CD4-positive, alpha-beta T cell (primary cell): Measurements from ENCODE around the gene SGSH. TPM values are rescaled to one million over a fixed set of nuclear protein-coding genes. Genes with fewer than 3 reads are reported as not detected.

Source experiments
- ATAC-seq: fragments of 200-7000 bp; cut with Tn5 transposase; one replicate; pipeline ENCODE4 v1.10.0; 2022; ENCODE audit warnings: mild to moderate bottlenecking; ENCODE audit not compliant: poor library complexity
- CTCF ChIA-PET: fragments of 350-600 bp; sonication (Branson Sonifier 250); formaldehyde crosslinking; loops from one replicate; lab custom pipeline; 2021; ENCODE audit warnings: antibody characterized with exemption, inconsistent platforms; lab: Charles Lee
- POLR2A ChIA-PET: fragments of 350-600 bp; sonication (Branson Sonifier 250); formaldehyde crosslinking; loops from one replicate; lab custom pipeline; 2021; ENCODE audit warnings: antibody characterized with exemption, inconsistent platforms; lab: Charles Lee
- DNase-seq, 14 experiments: peaks; one replicate each; pipeline ENCODE4 v3.0.0-alpha.2; 2013 to 2020; ENCODE audit warnings: mixed read lengths in 2 of 14
- H3K27ac ChIP-seq, 2 donors: one replicate each; pipeline versions ENCODE4 v1.5.1 to v1.7.0; 2013; ENCODE audit warnings: low read length in 2 of 2, low read depth in 1 of 2, mild to moderate bottlenecking in 1 of 2
- H3K27me3 ChIP-seq, 2 experiments: 1 replicate in 1 of 2; 2 replicates in 1 of 2; pipeline versions ENCODE4 v1.6.1 to v1.7.0; 2013; ENCODE audit warnings: low read length in 2 of 2, control low read depth in 1 of 2, mild to moderate bottlenecking in 1 of 2, moderate library complexity in 1 of 2; ENCODE audit not compliant: insufficient read depth in 2 of 2, control insufficient read depth in 1 of 2
- H3K36me3 ChIP-seq: one replicate; pipeline ENCODE4 v1.6.1; 2013; ENCODE audit warnings: low read length, control low read depth; ENCODE audit not compliant: insufficient read depth
- H3K4me1 ChIP-seq: one replicate; pipeline ENCODE4 v1.6.1; 2013; ENCODE audit warnings: low read length, control low read depth; ENCODE audit not compliant: insufficient read depth
- H3K4me3 ChIP-seq: one replicate; pipeline ENCODE4 v1.5.1; 2013; ENCODE audit warnings: mild to moderate bottlenecking, low read length, moderate library complexity
- H3K9me3 ChIP-seq, 2 experiments: 1 replicate in 1 of 2; 2 replicates in 1 of 2; pipeline versions ENCODE4 v1.6.1 to v1.7.0; 2013; ENCODE audit warnings: low read length in 2 of 2, mild to moderate bottlenecking in 2 of 2, control low read depth in 1 of 2, moderate library complexity in 1 of 2; ENCODE audit not compliant: control insufficient read depth in 1 of 2, insufficient read depth in 1 of 2
- H3K27ac Mint-ChIP-seq: one replicate; pipeline ENCODE4 v1.8.0; 2020; ENCODE audit warnings: mixed read lengths
- H3K27me3 Mint-ChIP-seq: one replicate; pipeline ENCODE4 v1.8.0; 2021; ENCODE audit warnings: mixed read lengths
- H3K36me3 Mint-ChIP-seq: one replicate; pipeline ENCODE4 v1.8.0; 2021; ENCODE audit warnings: low read depth, mixed read lengths
- H3K4me1 Mint-ChIP-seq: one replicate; pipeline ENCODE4 v1.8.0; 2021; ENCODE audit warnings: low read depth, mixed read lengths
- H3K4me3 Mint-ChIP-seq: one replicate; pipeline ENCODE4 v1.8.0; 2020; ENCODE audit warnings: mild to moderate bottlenecking, mixed read lengths
- H3K9me3 Mint-ChIP-seq: one replicate; pipeline ENCODE4 v1.8.0; 2020; ENCODE audit warnings: mixed read lengths
- CTCF ChIP-seq: fragments of 200-600 bp; IDR thresholded peaks from one replicate; pipeline ENCODE4 v1.8.0; 2022; ENCODE audit warnings: antibody characterized with exemption, mild to moderate bottlenecking
- intact Hi-C, 2 experiments: fragments of 100-400 bp; cut with DNase I in 1 of 2; cut with micrococcal nuclease in 1 of 2; formaldehyde crosslinking; loops; one replicate each; pipeline versions ENCODE4 v1.15.1 to v1.9.0; 2023 to 2025; cut with DNase I, micrococcal nuclease
- total RNA-seq, 174 experiments: library from RNA in 2 of 174; stranded (reverse) in 2 of 174; gene quantifications; one replicate each; pipeline ENCODE4 v1.2.3 and lab custom pipeline; 2021 to 2026

SGSH gene
- total RNA-seq, 2 experiments from 2014 or later: 97.9 to 102 TPM

- peak overlapping the region; percentile 99 for H3K4me3 ChIP-seq
- ChIA-PET POLR2A (interaction anchor here (0.7 to 1.6 kb wide), 6 partner anchors 19 to 236 kb away, joined by 3 to 6 read pairs (median 3); partner anchors contain the start of gene GAA), CTCF (interaction anchor here (0.8 kb wide), 1 partner anchor 33 kb away, joined by 3 read pairs; no protein-coding TSS in a partner anchor)
- peak; percentile 86 to 97 (median 93) for DNase-seq
- H3K36me3 Mint-ChIP-seq: peaks cover 60% of the 10 kb centered on the region
- ATAC-seq: peak; percentile 90
- H3K4me1 ChIP-seq: peaks cover 45% of the 10 kb centered on the region
- peak overlapping the region; percentile 93 for H3K27ac Mint-ChIP-seq
- H3K27me3 ChIP-seq: no peaks in the 10 kb centered on the region
- H3K27ac ChIP-seq: peak overlapping the region; percentile 89 to 93
- intact Hi-C loops: loop anchor here (2.0 to 5.0 kb wide), 5 partner anchors 22 to 72 kb away; partner anchors contain the start of genes EIF4A3 (in 1 of the 2) and RNF213 (in 1 of the 2)
- no peaks in the 10 kb centered on the region for H3K27me3 Mint-ChIP-seq
- H3K9me3 ChIP-seq: no peaks in the 10 kb centered on the region
- no peaks in the 10 kb centered on the region for H3K9me3 Mint-ChIP-seq
- H3K36me3 ChIP-seq: peaks cover 32% of the 10 kb centered on the region
- no peak for TF ChIP-seq CTCF
- peaks cover 43% of the 10 kb centered on the region for H3K4me1 Mint-ChIP-seq
- peak overlapping the region; percentile 95 for H3K4me3 Mint-ChIP-seq
Observed at GRCh38 chr17:80219013-80219762, 945 bp downstream of the SGSH start.

DNA sequence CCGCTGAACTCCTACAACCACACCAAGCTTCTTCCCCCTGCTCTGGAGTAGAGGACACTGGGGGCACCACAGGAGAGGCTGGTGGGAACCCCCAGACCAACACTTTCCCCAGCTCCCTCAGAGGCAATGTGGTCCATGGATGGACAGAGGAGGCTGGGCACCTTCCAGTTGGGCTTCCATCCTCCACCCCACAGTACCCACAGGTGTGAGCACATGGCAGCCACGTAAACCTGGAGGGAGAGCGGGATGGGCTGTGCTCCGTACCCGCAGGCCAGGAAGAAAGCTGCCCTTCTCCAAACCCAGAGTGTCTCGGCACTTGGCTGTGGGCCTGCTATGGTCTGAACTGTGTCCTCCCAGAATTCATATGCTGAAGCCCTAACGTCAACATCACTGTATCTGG is 1.7 kb downstream of the SGSH start:
- peak overlapping the region; percentile 93 for H3K27ac Mint-ChIP-seq

More for the DNA sequence above, 1.7 kb downstream of the SGSH start:
- Histone ChIP-seq H3K9me3 (no peaks in the 10 kb centered on the region), H3K36me3 (peaks cover 40% of the 10 kb centered on the region), H3K27me3 (no peaks in the 10 kb centered on the region), H3K4me3 (no peak overlapping the region), H3K27ac (no peak overlapping the region), H3K4me1 (peaks cover 42% of the 10 kb centered on the region)
- ATAC-seq (no peak), DNase-seq (peak in 1 of 14 experiments; percentile 13)
- peaks cover 43% of the 10 kb centered on the region for H3K4me1 Mint-ChIP-seq
- ChIA-PET CTCF (no interaction called here), POLR2A (interaction anchor here (1.5 kb wide), 1 partner anchor 18 kb away, joined by 3 read pairs; no protein-coding TSS in a partner anchor)
- no peak for TF ChIP-seq CTCF
- H3K27me3 Mint-ChIP-seq: no peaks in the 10 kb centered on the region
- H3K4me3 Mint-ChIP-seq: peak overlapping the region; percentile 95
- intact Hi-C loops: loop anchor here (2.0 to 5.0 kb wide), 5 partner anchors 22 to 71 kb away; partner anchors contain the start of genes EIF4A3 (in 1 of the 2) and RNF213 (in 1 of the 2)
- H3K9me3 Mint-ChIP-seq: no peaks in the 10 kb centered on the region
- peaks cover 62% of the 10 kb centered on the region for H3K36me3 Mint-ChIP-seq
